ENCODE data around the gene USP34.

DNA sequence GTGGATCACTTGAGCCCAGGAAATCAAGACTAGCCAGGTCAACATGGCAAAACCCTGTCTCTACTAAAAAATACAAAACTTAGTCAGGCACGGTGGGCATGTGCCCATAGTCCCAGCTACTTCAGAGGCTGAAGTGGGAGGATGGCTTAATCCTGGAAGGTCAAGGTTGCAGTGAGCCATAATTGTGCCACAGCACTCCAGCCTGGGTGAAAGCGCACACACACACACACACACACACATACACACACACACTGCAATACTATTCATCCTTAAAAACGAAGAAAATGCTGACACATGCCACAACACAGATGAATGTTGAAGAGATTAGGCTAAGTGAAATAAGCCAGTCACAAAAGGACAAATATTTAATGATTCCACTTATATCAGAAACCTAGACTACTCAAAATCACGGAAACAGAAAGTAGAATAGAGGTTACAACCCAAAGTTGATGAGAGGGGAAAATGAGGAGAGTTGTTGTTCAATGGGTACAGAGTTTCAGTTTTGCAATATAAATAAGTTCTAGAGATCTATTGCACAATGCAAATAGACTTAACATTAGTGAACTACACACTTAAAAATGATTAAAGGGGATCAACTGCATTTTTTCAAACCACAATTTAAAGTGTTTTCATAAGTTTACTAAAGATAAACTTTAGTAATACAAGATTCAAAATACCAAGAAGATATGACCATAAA, 114.5 kb downstream of the USP34 start:
- TF ChIP-seq, protein P1, sequence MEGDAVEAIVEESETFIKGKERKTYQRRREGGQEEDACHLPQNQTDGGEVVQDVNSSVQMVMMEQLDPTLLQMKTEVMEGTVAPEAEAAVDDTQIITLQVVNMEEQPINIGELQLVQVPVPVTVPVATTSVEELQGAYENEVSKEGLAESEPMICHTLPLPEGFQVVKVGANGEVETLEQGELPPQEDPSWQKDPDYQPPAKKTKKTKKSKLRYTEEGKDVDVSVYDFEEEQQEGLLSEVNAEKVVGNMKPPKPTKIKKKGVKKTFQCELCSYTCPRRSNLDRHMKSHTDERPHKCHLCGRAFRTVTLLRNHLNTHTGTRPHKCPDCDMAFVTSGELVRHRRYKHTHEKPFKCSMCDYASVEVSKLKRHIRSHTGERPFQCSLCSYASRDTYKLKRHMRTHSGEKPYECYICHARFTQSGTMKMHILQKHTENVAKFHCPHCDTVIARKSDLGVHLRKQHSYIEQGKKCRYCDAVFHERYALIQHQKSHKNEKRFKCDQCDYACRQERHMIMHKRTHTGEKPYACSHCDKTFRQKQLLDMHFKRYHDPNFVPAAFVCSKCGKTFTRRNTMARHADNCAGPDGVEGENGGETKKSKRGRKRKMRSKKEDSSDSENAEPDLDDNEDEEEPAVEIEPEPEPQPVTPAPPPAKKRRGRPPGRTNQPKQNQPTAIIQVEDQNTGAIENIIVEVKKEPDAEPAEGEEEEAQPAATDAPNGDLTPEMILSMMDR (IDR thresholded peaks at IDR 0.05) = no peak
- no peak for TF ChIP-seq EP300 (IDR thresholded peaks at IDR 0.05)
- TF ChIP-seq POLR2A (IDR thresholded peaks at IDR 0.05) = no peak

Data from ovary (tissue), 3 donors.